GM12873 (cell line): ENCODE data around the gene PKHD1.

Experiments
- CTCF ChIP-seq: IDR thresholded peaks from 2 replicates; pipeline ENCODE4 v1.5.1; 2012; ENCODE audit warnings: low read depth, mild to moderate bottlenecking, moderate library complexity, low read length, control low read depth; ENCODE audit not compliant: insufficient read depth; ENCODE audit errors: missing control alignments

PKHD1 gene

GRCh38 chr6:52063584-52064344 lies 23.6 kb downstream of the PKHD1 start:
- TF ChIP-seq CTCF, result peak; percentile 84

DNA sequence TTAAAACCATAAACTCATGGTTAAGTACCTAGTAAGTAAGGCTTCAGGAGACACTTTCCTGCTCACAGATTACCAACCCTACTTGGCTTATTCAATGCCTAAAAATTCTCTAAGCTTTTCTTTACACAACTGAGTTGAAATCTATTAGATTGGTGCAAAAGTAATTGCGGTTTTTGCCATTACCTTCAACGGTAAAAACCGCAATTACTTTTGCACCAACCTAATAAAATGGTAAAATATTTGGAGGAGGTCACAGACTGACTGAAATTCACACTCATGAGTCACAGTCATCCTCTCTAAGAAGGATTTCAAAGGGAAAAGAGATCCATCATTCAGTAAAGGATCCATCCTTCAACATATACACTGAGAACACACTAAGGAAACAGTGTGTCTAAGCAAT lies 25.9 kb downstream of the PKHD1 start:
- no peak for TF ChIP-seq CTCF

GRCh38 chr6:52059821-52060220 lies 27.6 kb downstream of the PKHD1 start:
- no peak for TF ChIP-seq CTCF

GRCh38 chr6:52055451-52055850 lies 32.0 kb downstream of the PKHD1 start:
- TF ChIP-seq CTCF, result no peak

- TF ChIP-seq CTCF, result no peak
Observed at GRCh38 chr6:52053038-52053695, 34.2 kb downstream of the PKHD1 start.

GRCh38 chr6:52050051-52050405 lies 37.4 kb downstream of the PKHD1 start:
- no peak for TF ChIP-seq CTCF

GRCh38 chr6:52049252-52050050 lies 38.0 kb downstream of the PKHD1 start:
- peak; percentile 68 for TF ChIP-seq CTCF
